Neutrophil (primary cell): ENCODE results near the gene UBAC2.

ENCODE experiments used
- H3K27ac ChIP-seq: fragments of 200-600 bp; sonication (generic); 2 replicates; pipeline ENCODE4 v1.5.1; 2016; ENCODE audit warnings: mild to moderate bottlenecking, moderate library complexity
- H3K27me3 ChIP-seq: fragments of 200-600 bp; sonication (generic); 2 replicates; pipeline ENCODE4 v1.6.0; 2016; ENCODE audit warnings: mild to moderate bottlenecking
- H3K36me3 ChIP-seq: fragments of 200-600 bp; sonication (generic); 2 replicates; pipeline ENCODE4 v1.5.1; 2017
- H3K4me1 ChIP-seq, 2 experiments: fragments of 200-600 bp in 1 of 2; sonication (generic) in 1 of 2; 1 replicate in 1 of 2; 2 replicates in 1 of 2; pipeline versions ENCODE4 v1.5.1 to v1.6.1; 2013 to 2016; ENCODE audit warnings: low read depth in 1 of 2, low read length in 1 of 2, mild to moderate bottlenecking in 1 of 2, moderate library complexity in 1 of 2; ENCODE audit not compliant: control insufficient read depth in 1 of 2, insufficient read depth in 1 of 2
- H3K4me3 ChIP-seq, 2 experiments: fragments of 200-600 bp in 1 of 2; sonication (generic) in 1 of 2; 1 replicate in 1 of 2; 2 replicates in 1 of 2; pipeline ENCODE4 v1.5.1; 2013 to 2016; ENCODE audit warnings: low read depth in 1 of 2, low read length in 1 of 2, mild to moderate bottlenecking in 1 of 2, moderate library complexity in 1 of 2
- H3K9me3 ChIP-seq: fragments of 200-600 bp; sonication (generic); 2 replicates; pipeline ENCODE4 v1.5.1; 2016
- TF ChIP-seq, protein P1 (sequence below): fragments of 200-600 bp; sonication (generic); IDR thresholded peaks from 2 replicates; pipeline ENCODE4 v1.5.1; 2016; ENCODE audit warnings: antibody characterized with exemption

The UBAC2 gene

DNA sequence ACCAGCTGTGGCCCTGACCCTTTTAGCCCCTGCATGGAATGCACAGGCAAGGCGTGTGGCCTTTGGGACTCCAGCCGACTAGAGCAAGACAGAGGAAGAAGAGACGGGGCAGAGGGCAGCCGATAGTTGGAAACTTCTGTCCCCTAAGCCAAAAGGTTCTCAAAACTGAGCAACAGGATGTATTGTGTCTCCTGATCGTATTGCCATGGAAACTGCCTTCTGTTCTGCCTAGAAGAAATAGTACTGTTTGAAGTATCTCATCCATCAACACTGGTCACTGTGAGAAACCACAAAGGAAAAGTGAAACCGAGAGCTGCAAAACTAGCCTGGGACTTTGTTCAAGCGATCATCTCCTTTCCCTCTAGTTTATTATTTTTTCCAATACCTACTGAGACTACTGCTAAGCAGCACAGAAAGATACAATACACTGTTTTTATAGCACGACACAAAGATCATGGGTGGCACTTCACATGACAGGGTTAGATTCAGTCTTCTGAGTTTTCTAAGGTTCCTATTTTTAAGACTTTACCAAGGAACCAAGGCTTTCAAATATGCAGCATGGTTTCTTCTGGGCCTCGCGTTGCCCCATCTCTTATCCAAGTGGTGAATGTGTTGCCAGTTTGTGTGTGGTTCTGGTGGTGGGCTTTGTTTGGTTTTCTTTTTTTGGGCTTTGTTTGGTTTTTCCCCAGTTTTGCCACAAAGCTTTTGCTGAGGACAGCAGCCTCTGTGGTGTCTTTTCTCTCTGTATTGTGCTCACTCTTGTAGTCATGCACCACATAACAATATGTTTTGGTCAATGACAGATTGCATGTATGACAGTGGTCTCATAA, 155.8 kb downstream of the UBAC2 start:
- Histone ChIP-seq H3K4me1 (peaks cover 17 to 21% of the 10 kb centered on the region in 2 experiments), H3K4me3 (peak overlapping the region; percentile 35 to 43), H3K9me3 (no peaks in the 10 kb centered on the region), H3K27me3 (no peaks in the 10 kb centered on the region), H3K36me3 (peaks cover 7% of the 10 kb centered on the region), H3K27ac (peak overlapping the region; percentile 76)
- TF ChIP-seq, protein P1, sequence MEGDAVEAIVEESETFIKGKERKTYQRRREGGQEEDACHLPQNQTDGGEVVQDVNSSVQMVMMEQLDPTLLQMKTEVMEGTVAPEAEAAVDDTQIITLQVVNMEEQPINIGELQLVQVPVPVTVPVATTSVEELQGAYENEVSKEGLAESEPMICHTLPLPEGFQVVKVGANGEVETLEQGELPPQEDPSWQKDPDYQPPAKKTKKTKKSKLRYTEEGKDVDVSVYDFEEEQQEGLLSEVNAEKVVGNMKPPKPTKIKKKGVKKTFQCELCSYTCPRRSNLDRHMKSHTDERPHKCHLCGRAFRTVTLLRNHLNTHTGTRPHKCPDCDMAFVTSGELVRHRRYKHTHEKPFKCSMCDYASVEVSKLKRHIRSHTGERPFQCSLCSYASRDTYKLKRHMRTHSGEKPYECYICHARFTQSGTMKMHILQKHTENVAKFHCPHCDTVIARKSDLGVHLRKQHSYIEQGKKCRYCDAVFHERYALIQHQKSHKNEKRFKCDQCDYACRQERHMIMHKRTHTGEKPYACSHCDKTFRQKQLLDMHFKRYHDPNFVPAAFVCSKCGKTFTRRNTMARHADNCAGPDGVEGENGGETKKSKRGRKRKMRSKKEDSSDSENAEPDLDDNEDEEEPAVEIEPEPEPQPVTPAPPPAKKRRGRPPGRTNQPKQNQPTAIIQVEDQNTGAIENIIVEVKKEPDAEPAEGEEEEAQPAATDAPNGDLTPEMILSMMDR: no peak

DNA sequence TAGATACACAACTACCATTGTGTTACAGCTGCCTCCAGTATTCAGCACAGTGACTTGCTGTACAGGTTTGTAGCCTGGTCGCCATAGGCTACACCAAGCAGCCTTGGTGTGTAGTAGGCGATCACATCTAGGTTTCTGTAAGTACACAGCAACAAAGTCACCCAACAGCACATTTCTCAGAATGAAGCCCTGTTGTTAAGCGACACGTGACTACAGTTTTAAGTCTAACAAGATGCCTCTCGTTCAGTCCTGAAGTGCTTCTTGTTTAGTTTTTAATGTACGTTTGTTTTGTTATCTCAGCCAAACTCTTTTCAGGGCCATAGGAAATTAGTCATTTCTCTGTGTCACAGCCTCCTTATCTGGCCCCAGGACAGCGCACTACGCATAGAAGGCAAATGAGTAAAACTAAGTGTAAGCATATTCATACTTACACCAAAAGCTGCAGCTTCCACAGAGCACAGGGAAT, 156.5 kb downstream of the UBAC2 start:
- TF ChIP-seq, protein P1: no peak
- no peaks in the 10 kb centered on the region for H3K9me3 ChIP-seq
- peaks cover 17 to 21% of the 10 kb centered on the region in 2 experiments for H3K4me1 ChIP-seq
- no peak overlapping the region for H3K4me3 ChIP-seq
- H3K36me3 ChIP-seq: peaks cover 7% of the 10 kb centered on the region
- H3K27ac ChIP-seq: peak overlapping the region; percentile 76
- no peaks in the 10 kb centered on the region for H3K27me3 ChIP-seq

DNA sequence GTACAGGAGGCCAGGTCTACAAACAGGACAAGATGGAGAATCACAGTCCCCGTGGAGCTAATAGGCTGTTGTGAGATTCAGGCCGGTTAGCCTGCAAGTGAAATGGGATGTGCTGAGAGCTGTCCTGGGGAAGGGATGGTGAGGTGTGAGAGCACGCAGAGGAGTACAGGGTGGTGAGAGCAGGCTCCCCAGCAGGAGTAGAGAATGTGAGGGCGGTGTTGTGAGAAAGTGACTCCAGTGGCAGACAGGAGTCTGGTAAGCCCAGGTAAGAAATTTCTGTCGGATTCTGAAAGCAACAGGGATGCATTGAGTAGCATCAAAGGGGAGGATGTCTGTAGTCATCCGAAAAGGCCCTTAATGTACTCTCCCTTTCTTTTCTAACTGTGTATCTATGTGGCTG, 157.3 kb downstream of the UBAC2 start:
- H3K36me3 ChIP-seq: peaks cover 7% of the 10 kb centered on the region
- H3K4me1 ChIP-seq: peaks cover 17 to 21% of the 10 kb centered on the region in 2 experiments
- no peak overlapping the region for H3K4me3 ChIP-seq
- H3K9me3 ChIP-seq: no peaks in the 10 kb centered on the region
- TF ChIP-seq, protein P1: no peak
- H3K27ac ChIP-seq: no peak overlapping the region
- no peaks in the 10 kb centered on the region for H3K27me3 ChIP-seq

DNA sequence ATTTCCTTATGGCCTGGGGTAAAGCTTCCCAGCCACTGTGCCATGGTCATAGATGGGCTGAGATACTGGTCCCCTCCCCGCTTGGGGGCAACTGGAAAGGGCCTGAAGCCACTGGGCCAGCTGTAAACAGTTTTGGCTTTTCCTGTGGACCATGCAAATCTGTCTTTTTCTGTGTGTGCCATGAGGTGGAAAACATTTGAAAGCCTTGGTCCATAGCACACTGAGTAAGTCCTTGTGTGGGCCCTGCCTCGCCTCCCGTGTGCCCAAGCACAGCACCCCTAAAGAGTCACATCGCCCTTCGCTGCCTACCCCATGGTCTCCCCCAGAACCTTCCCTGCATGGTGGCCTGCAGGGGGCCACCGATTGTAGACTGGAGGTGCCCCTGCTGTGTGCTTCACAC, 158.9 kb downstream of the UBAC2 start:
- Histone ChIP-seq H3K36me3 (peaks cover 7% of the 10 kb centered on the region), H3K27me3 (no peaks in the 10 kb centered on the region), H3K4me3 (no peak overlapping the region), H3K27ac (no peak overlapping the region), H3K9me3 (no peaks in the 10 kb centered on the region), H3K4me1 (peaks cover 14 to 16% of the 10 kb centered on the region in 2 experiments)
- TF ChIP-seq, protein P1: no peak

DNA sequence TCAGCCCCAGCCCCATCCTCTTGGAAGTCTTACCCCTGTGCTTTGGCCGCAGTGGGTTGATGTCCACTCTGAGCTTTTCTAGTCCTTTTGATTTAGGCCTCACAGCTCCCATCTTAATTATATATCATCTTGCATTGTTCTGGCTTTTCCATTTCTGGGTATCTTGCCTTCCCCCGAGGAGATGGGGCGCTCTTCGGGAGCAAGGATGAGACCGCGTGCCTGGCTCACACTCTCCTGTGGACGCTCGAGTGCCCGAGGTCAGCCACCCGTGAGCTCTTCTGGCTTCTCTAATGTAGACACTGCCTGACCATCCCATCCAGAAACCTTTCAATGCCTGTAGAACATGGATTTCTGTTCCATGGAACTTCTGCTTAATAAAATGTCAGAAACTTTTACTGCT, 160.0 kb downstream of the UBAC2 start:
- H3K27ac ChIP-seq: no peak overlapping the region
- H3K4me1 ChIP-seq: peaks cover 6 to 11% of the 10 kb centered on the region in 2 experiments
- no peaks in the 10 kb centered on the region for H3K27me3 ChIP-seq
- peaks cover 7% of the 10 kb centered on the region for H3K36me3 ChIP-seq
- no peaks in the 10 kb centered on the region for H3K9me3 ChIP-seq
- H3K4me3 ChIP-seq: no peak overlapping the region
- TF ChIP-seq, protein P1: no peak
